GM12878 (cell line): ENCODE measurements around the gene U2AF1. TPM values are rescaled to one million over a fixed set of nuclear protein-coding genes. Genes with fewer than 3 reads are reported as not detected.
A peak's percentile ranks its signal among the peaks of the same experiment; 100 is the strongest.
"Not testable (repeated sequence)": the region's sequence is repeated elsewhere in the genome, so short reads cannot be mapped to it uniquely, and the experiment has no call there.

Source experiments
- ATAC-seq: fragments of 200-7000 bp; cut with Tn5 transposase; 3 replicates; pipeline ENCODE4 v1.9.1; 2020; ENCODE audit warnings: mild to moderate bottlenecking, moderate library complexity
- BruUV-seq: library from RNA; stranded (reverse); fragments of 400-500 nt; replicated peaks from 2 replicates; lab custom pipeline; 2021; lab: Mats Ljungman, UMichigan
- CTCF ChIA-PET: fragments of 300-600 bp; sonication (Branson Sonifier 250); formaldehyde crosslinking; extraction: SDS; loops from one replicate; lab custom pipeline; 2021; ENCODE audit warnings: inconsistent platforms; lab: Yijun Ruan, JAX
- POLR2A ChIA-PET: fragments of 350-600 bp; formaldehyde crosslinking; extraction: SDS; loops from one replicate; lab custom pipeline; 2021; ENCODE audit warnings: inconsistent platforms; lab: Charles Lee
- RAD21 ChIA-PET: fragments of 300-600 bp; sonication (Branson Sonifier 250); formaldehyde crosslinking; loops from one replicate; lab custom pipeline; 2023; ENCODE audit warnings: antibody characterized with exemption; ENCODE audit not compliant: unreplicated experiment; lab: Charles Lee
- SMC1A ChIA-PET: fragments of 300-600 bp; sonication (Branson Sonifier 250); formaldehyde crosslinking; loops from one replicate; lab custom pipeline; 2023; ENCODE audit not compliant: unreplicated experiment, uncharacterized antibody; lab: Charles Lee
- DNase-seq: peaks from one replicate; pipeline ENCODE4 v3.0.0-alpha.2; 2011; ENCODE audit warnings: low read depth, low spot score
- FAIRE-seq: peaks from 3 replicates; lab custom pipeline; 2011; peaks lifted over from hg19 to GRCh38; lab: Jason Lieb, UNC
- H2AFZ ChIP-seq: 2 replicates; pipeline ENCODE4 v1.6.0; 2011; ENCODE audit warnings: low read depth, low read length, control low read depth; ENCODE audit not compliant: control insufficient read depth
- H3K27ac ChIP-seq: 2 replicates; pipeline ENCODE4 v1.5.1; 2011; ENCODE audit warnings: control low read depth; ENCODE audit not compliant: control insufficient read depth, insufficient read depth
- H3K27me3 ChIP-seq, 2 experiments: replicated peaks in 1 of 2; 2 replicates each; pipeline versions ENCODE4 v1.6.0 to v1.6.1; 2011; ENCODE audit warnings: low read length in 1 of 2; ENCODE audit not compliant: control insufficient read depth in 2 of 2, insufficient read depth in 2 of 2
- H3K36me3 ChIP-seq, 2 experiments: 2 replicates each; pipeline ENCODE4 v1.5.1; 2011; ENCODE audit warnings: low read length in 1 of 2; ENCODE audit not compliant: control insufficient read depth in 2 of 2, insufficient read depth in 2 of 2
- H3K4me1 ChIP-seq: 2 replicates; pipeline ENCODE4 v1.6.1; 2011; ENCODE audit warnings: mild to moderate bottlenecking, low read length, moderate library complexity, mixed read lengths; ENCODE audit not compliant: control insufficient read depth, insufficient read depth
- H3K4me2 ChIP-seq: 2 replicates; pipeline ENCODE4 v1.6.0; 2011; ENCODE audit warnings: control low read depth; ENCODE audit not compliant: control insufficient read depth, insufficient read depth
- H3K4me3 ChIP-seq: fragments of 200-600 bp; sonication (generic); 2 replicates; pipeline ENCODE4 v1.5.1; 2016
- H3K79me2 ChIP-seq: 2 replicates; pipeline ENCODE4 v1.6.0; 2011; ENCODE audit warnings: low read length; ENCODE audit not compliant: control insufficient read depth, insufficient read depth
- H3K9ac ChIP-seq: 2 replicates; pipeline ENCODE4 v1.8.0; 2011; ENCODE audit warnings: low read length, control low read depth, mixed read lengths; ENCODE audit not compliant: control insufficient read depth, insufficient read depth
- H3K9me3 ChIP-seq: replicated peaks from 3 replicates; pipeline ENCODE4 v1.5.1; 2011; ENCODE audit warnings: mild to moderate bottlenecking, low read length; ENCODE audit not compliant: control insufficient read depth, insufficient read depth
- H4K20me1 ChIP-seq: 2 replicates; pipeline ENCODE4 v1.6.0; 2011; ENCODE audit not compliant: control insufficient read depth, insufficient read depth
- WGBS: methylation state at CpG from one replicate; pipeline ENCODE4 v1.1.6; 2016; ENCODE audit warnings: low lambda C conversion rate; ENCODE audit not compliant: insufficient replicate concordance, insufficient coverage; ENCODE audit errors: missing lambda C conversion rate; 5-methylcytosine and 5-hydroxymethylcytosine counted together
- in situ Hi-C: fragments of 300-500 bp; cut with MboI; formaldehyde crosslinking; loops from 9 replicates; pipeline ENCODE4 v1.14.3; 2018; ENCODE audit warnings: mixed read lengths
- intact Hi-C: fragments of 100-400 bp; cut with micrococcal nuclease; formaldehyde crosslinking; loops from one replicate; pipeline ENCODE4 v1.14.2; 2022; ENCODE audit not compliant: unreplicated experiment
- polyA plus RNA-seq, 11 experiments: library from polyadenylated mRNA; depleted of rRNA in 4 of 11; unstranded in 6 of 11; stranded (reverse) in 5 of 11; fragments of >200 nt; fragmentation: Nextera tagmentation in 4 of 11; fragmentation: Illumina TruSeq in 1 of 11; extraction: Ambion mirVana in 4 of 11; extraction: Trizol in 1 of 11; gene quantifications; 1 replicate in 1 of 11; 2 replicates in 10 of 11; pipeline versions ENCODE4 v1.2.1 to v1.2.3, GENCODE V29; 2011 to 2016; ENCODE audit warnings: inconsistent platforms in 2 of 11, missing spikeins in 2 of 11, low read depth in 1 of 11
- total RNA-seq, 4 experiments: library from RNA; depleted of rRNA in 3 of 4; stranded (reverse); fragments of >200 nt in 3 of 4; fragmentation: Illumina TruSeq in 1 of 4; extraction: Trizol in 1 of 4; gene quantifications; 2 replicates each; pipeline versions ENCODE4 v1.2.1 to v1.2.3, GENCODE V29; 2013 to 2021

The U2AF1 gene
- total and polyA plus RNA-seq, 10 of the 15 experiments (the other 5 are each of a cell fraction or from before 2014, with no cell fraction given), result 8.6 to 182 (median 60.1) TPM

DNA sequence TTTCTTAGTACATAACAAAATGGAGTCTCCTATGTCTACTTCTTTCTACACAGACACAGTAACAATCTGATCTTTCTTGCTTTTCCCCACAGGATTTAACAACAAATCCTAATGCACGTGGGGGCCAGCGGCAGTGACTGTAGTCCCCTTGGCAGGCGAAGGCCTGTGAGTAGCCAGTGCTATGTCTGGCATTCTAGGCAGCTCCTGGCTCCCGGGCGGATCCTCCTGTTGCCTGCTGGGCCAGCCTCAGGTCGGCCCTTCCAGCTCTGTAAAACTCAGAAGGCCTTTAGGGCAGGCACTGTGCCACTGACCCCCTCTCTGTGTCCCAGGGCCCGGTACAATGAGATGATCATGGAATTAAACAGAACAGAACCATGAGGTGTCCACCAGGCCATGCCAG is 40.6 kb upstream of the U2AF1 start:
- H4K20me1 ChIP-seq, DNase-seq, H3K4me1 ChIP-seq, H3K4me2 ChIP-seq, RAD21 ChIA-PET, intact Hi-C loops, in situ Hi-C loops, ATAC-seq, H3K27ac ChIP-seq, H3K36me3 ChIP-seq, H3K4me3 ChIP-seq, H3K79me2 ChIP-seq, SMC1A ChIA-PET, H3K27me3 ChIP-seq, BruUV-seq, H2AFZ ChIP-seq, POLR2A ChIA-PET, CTCF ChIA-PET, FAIRE-seq, H3K9me3 ChIP-seq, H3K9ac ChIP-seq: not testable (repeated sequence)
- whole genome bisulfite sequencing, result no CpG with 5 or more reads among the region's 7 CpGs

GRCh38 chr21:43146637-43147036 is 39.3 kb upstream of the U2AF1 start:
- BruUV-seq, H3K27ac ChIP-seq, in situ Hi-C loops: not testable (repeated sequence)

DNA sequence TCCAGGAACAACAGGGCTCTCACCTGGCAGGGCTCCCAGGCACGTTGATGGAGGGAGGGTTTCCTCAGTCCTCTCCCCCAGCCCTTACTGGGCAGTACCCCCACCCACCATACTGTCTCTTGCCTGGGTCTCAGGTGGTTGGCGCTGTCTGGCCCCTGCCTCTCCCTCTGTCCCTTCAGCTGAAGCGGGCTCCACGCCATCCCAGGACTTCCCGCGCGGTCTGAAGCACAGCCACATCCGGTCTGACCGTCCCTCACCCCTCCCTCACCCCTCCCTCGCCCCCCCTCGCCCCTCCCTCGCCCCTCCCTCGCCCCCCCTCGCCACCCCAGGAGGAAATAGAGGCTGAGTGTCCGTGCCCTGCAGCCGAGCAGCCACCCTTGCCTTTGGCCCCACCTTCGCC is 34.0 kb upstream of the U2AF1 start:
- DNase-seq, FAIRE-seq, H2AFZ ChIP-seq, intact Hi-C loops, BruUV-seq, H3K79me2 ChIP-seq, H3K9me3 ChIP-seq, ATAC-seq, H3K36me3 ChIP-seq, H3K4me2 ChIP-seq, H4K20me1 ChIP-seq, in situ Hi-C loops, SMC1A ChIA-PET, RAD21 ChIA-PET, H3K9ac ChIP-seq, H3K27me3 ChIP-seq, POLR2A ChIA-PET, H3K27ac ChIP-seq, H3K4me1 ChIP-seq, H3K4me3 ChIP-seq, CTCF ChIA-PET: not testable (repeated sequence)
- WGBS, result no CpG with 5 or more reads among the region's 17 CpGs

More at GRCh38 chr21:43146637-43147036, 39.3 kb upstream of the U2AF1 start:
- H3K9me3 ChIP-seq, H3K4me1 ChIP-seq, H3K36me3 ChIP-seq, H3K4me2 ChIP-seq, intact Hi-C loops, ATAC-seq, H3K4me3 ChIP-seq, H2AFZ ChIP-seq, RAD21 ChIA-PET, POLR2A ChIA-PET, H3K79me2 ChIP-seq, SMC1A ChIA-PET, DNase-seq, H3K9ac ChIP-seq, FAIRE-seq, CTCF ChIA-PET, H4K20me1 ChIP-seq, H3K27me3 ChIP-seq: not testable (repeated sequence)
- WGBS, result no CpG with 5 or more reads among the region's 12 CpGs

- WGBS, result no CpG with 5 or more reads among the region's 8 CpGs
- H3K9me3 ChIP-seq, POLR2A ChIA-PET, H3K4me3 ChIP-seq, CTCF ChIA-PET, H2AFZ ChIP-seq, H3K79me2 ChIP-seq, H3K36me3 ChIP-seq, BruUV-seq, H3K27ac ChIP-seq, H4K20me1 ChIP-seq, H3K27me3 ChIP-seq, DNase-seq, H3K4me2 ChIP-seq, H3K9ac ChIP-seq, RAD21 ChIA-PET, in situ Hi-C loops, intact Hi-C loops, H3K4me1 ChIP-seq, SMC1A ChIA-PET: not testable (repeated sequence)
- FAIRE-seq (peak; percentile 92), ATAC-seq (peak; percentile 79)
These were observed 31.6 kb upstream of the U2AF1 start for GRCh38 chr21:43138944-43139343.
